ENCODE measurements around the gene ZNF280B.

ZNF280B gene

DNA sequence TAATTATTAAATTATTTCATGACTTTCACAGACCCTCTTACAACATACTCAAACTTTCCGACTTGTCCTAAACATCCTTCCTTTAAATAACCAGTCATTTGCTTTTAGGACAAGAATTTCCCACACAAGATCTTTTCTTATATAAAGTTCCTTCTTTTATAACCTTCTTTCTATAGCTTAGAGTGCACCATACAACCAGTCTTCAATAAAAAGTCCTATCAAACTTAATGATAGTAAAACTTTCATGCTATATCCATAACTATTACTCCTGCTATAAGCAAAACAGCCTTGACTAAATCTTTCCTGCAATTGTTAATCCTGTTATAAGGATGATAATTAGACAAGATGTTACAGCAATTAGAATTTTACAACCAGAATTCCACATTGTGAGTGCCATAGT is 47.4 kb downstream of the ZNF280B start:
- TF ChIP-seq, protein P1, sequence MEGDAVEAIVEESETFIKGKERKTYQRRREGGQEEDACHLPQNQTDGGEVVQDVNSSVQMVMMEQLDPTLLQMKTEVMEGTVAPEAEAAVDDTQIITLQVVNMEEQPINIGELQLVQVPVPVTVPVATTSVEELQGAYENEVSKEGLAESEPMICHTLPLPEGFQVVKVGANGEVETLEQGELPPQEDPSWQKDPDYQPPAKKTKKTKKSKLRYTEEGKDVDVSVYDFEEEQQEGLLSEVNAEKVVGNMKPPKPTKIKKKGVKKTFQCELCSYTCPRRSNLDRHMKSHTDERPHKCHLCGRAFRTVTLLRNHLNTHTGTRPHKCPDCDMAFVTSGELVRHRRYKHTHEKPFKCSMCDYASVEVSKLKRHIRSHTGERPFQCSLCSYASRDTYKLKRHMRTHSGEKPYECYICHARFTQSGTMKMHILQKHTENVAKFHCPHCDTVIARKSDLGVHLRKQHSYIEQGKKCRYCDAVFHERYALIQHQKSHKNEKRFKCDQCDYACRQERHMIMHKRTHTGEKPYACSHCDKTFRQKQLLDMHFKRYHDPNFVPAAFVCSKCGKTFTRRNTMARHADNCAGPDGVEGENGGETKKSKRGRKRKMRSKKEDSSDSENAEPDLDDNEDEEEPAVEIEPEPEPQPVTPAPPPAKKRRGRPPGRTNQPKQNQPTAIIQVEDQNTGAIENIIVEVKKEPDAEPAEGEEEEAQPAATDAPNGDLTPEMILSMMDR (IDR thresholded peaks at IDR 0.05) = no peak

DNA sequence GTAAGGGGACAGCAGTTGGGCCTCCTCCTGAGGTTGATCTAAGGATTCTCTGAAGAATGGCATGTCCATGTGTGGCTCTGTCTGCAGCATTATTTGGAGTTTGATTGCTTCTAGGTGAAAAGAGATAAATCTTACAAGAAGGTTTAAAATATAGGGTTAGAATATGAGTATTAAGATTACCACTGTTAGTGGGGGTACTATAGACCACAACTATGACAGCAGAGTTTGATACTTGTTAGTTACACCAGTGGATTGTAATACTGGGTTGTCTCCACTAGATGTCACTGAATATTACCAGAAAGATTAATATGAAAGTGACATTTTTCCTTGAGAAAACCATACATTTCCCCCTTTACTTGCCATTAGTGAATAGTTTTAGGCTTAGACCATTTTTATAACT is 47.9 kb downstream of the ZNF280B start:
- TF ChIP-seq, protein P1 (IDR thresholded peaks at IDR 0.05) = peak; percentile 49

DNA sequence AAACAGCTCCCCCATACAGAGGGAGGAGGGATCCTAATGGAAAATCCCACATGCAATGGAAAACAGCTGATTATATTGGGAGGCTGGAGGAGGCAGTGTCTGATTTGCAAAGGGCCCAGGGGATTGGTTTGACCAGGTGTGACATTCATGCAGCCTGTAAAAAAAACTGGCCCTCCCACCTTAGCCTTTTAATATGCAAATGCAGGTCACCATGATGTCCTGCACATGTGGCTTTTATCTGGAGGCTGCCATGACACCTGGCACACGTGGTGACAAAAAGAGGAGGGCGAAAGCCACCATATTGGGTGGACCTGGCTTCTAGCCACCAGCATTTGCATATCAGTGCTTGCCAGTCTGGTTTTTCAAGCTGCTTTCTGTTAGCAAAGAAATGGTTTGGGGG is 48.5 kb downstream of the ZNF280B start:
- TF ChIP-seq, protein P1 (IDR thresholded peaks at IDR 0.05) = no peak

DNA sequence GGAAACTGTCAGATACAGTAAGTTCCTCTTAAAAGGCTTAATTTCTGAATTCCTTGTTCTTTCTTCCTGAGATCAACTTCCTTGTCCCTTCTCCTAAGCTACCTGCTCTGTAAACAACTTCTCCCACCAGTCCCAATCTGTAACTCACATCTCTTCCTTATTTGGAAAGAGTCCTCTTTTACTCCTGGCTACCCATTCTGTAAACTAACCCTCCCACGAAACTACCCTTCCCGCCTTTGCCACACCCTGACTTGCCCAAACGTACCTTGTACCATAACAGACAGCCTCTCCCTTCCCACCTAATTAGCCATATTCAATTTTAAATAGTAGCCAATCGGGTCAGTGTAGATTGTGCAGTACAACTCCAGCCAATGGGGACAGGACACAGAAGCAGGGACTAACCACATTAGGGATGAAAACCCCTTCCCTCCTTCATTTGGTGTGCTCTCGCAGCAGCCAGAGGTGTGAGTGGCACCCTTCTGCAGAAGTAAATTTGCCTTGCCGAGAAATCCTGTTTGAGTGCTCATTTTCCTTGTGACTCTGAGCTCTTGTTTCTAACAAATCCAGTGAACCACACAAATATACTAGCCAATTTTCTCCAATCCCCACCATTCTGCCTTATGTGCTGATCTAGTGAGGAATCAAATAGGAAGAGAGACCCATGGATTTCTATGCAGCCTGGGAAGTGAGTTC is 49.5 kb downstream of the ZNF280B start:
- TF ChIP-seq, protein P1 (IDR thresholded peaks at IDR 0.05) = no peak

DNA sequence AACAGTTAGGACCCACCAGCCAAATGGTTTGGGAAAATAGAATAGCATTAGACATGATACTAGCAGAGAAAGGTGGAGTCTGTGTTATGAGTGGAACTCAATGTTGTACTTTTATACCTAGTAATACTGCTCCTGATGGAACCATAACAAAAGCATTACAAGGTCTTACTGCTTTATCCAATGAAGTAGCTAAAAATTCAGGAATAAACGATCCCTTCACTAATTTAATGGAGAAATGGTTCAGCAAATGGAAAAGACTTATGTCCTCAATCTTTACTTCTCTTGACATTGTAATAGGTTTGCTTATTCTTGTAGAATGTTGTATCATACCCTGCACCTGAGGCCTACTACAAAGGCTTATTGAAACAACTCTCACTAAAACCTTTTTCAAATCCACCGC is 50.2 kb downstream of the ZNF280B start:
- TF ChIP-seq, protein P1 (IDR thresholded peaks at IDR 0.05) = no peak

DNA sequence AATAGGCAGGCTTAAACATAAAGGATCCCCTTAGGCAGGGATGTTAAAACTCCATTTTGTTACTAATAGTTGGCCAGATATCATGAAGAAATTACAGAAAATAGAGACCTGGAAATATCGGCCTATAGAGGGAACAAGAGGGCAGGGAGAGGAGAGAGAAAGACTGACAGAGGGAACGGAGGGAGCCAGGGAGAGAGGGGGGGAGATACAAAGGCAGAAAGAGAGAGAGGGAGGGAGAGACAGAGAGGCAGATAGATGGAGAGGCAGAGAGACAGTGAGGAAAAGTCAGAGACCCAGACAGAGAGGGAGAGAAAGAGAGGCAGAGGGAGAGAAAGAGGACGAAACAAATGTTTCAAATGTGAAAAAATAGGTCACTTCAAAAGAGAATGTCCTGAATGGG is 53.5 kb downstream of the ZNF280B start:
- TF ChIP-seq, protein P1 (IDR thresholded peaks at IDR 0.05) = no peak

DNA sequence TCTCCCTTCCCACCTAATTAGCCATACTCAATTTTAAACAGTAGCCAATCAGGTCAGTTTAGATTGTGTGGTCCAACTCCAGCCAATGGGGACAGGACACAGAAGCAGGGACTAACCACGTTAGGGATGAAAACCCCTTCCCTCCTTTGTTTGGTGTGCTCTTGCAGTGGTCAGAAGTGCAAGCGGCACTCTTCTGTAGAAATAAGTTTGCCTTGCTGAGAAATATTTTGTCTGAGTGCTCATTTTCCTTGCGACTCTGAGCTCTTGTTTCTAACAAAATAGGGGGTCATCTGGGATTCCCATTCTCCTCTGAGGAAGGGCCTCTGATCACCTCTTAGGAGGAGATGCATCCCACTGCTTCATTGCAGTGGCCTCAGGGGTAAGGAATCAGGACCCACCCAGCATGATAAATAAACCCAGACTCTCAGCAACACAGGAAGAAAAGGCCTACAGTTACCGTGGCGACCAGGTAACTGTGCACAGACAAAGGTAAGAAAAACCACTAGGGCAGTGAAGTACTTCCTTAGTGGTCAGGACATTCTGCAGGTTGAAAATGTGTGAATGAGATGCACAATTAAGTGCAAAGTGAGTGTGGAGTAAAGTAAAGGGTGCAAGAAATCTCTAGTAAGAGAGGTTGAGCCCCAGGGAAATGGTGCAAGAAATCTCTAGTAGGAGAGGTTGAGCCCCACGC is 55.4 kb downstream of the ZNF280B start:
- TF ChIP-seq, protein P1 (IDR thresholded peaks at IDR 0.05) = no peak
